ENCODE measurements around the gene INPP5K.
A peak's percentile ranks its signal among the peaks of the same experiment; 100 is the strongest.
"Not testable (repeated sequence)": the region's sequence is repeated elsewhere in the genome, so short reads cannot be mapped to it uniquely, and the experiment has no call there.

The INPP5K gene

GRCh38 chr17:1455291-1455796 is 61.1 kb downstream of the INPP5K start:
- Histone ChIP-seq H3K56ac (ENCODE audit: low read length) (peak overlapping the region; percentile 98), H3K79me2 (ENCODE audit: control insufficient read depth, insufficient read depth, low read length) (peaks cover 51% of the 10 kb centered on the region), H3K4ac (ENCODE audit: low read depth, low read length) (peak overlapping the region; percentile 40), H3K18ac (ENCODE audit: low read length) (peak overlapping the region; percentile 99), H2BK15ac (replicated peaks; ENCODE audit: low read depth) (no peak overlapping the region), H3K36me3 (ENCODE audit: control insufficient read depth, insufficient read depth, low read length) (peaks cover 1% of the 10 kb centered on the region), H3K9ac (ENCODE audit: low read length) (peak overlapping the region; percentile 98), H3K79me1 (ENCODE audit: low read length) (peaks cover 4% of the 10 kb centered on the region), H3K23ac (ENCODE audit: low read length) (peak overlapping the region; percentile 80), H2BK5ac (ENCODE audit: low read length) (no peak overlapping the region), H3K4me1 (ENCODE audit: control insufficient read depth, low read depth, low read length) (peaks cover 2% of the 10 kb centered on the region), H2BK120ac (ENCODE audit: low read depth, low read length) (no peak overlapping the region), H4K8ac (ENCODE audit: low read depth, low read length) (no peak overlapping the region), H2AK5ac (ENCODE audit: low read length) (no peak overlapping the region), H3K27me3 (ENCODE audit: insufficient read depth, low read length, poor library complexity) (no peaks in the 10 kb centered on the region), H3K4me2 (ENCODE audit: low read length) (peak overlapping the region; percentile 95), H3K4me3 (ENCODE audit: low read length) (peak overlapping the region; percentile 97), H3K27ac (ENCODE audit: low read depth, low read length) (peak overlapping the region; percentile 93), H4K5ac (ENCODE audit: low read length) (no peak overlapping the region)
- peak; percentile 86 for DNase-seq
- WGBS (ENCODE audit: extremely low coverage, insufficient coverage, low lambda C conversion rate) = no CpG with 5 or more reads among the region's 31 CpGs

GRCh38 chr17:1454541-1454940 is 61.9 kb downstream of the INPP5K start:
- Histone ChIP-seq H3K4ac (ENCODE audit: low read depth, low read length) (no peak overlapping the region), H2BK5ac (ENCODE audit: low read length) (no peak overlapping the region), H3K4me2 (ENCODE audit: low read length) (peak overlapping the region; percentile 95), H3K4me1 (ENCODE audit: control insufficient read depth, low read depth, low read length) (peaks cover 2% of the 10 kb centered on the region), H2AK5ac (ENCODE audit: low read length) (no peak overlapping the region), H3K9ac (ENCODE audit: low read length) (peak overlapping the region; percentile 98), H3K27me3 (ENCODE audit: insufficient read depth, low read length, poor library complexity) (no peaks in the 10 kb centered on the region), H4K8ac (ENCODE audit: low read depth, low read length) (no peak overlapping the region), H3K36me3 (ENCODE audit: control insufficient read depth, insufficient read depth, low read length) (peaks cover 1% of the 10 kb centered on the region), H3K18ac (ENCODE audit: low read length) (no peak overlapping the region), H4K5ac (ENCODE audit: low read length) (no peak overlapping the region), H3K56ac (ENCODE audit: low read length) (peak overlapping the region; percentile 98), H3K23ac (ENCODE audit: low read length) (no peak overlapping the region), H2BK15ac (replicated peaks; ENCODE audit: low read depth) (no peak overlapping the region), H2BK120ac (ENCODE audit: low read depth, low read length) (no peak overlapping the region), H3K27ac (ENCODE audit: low read depth, low read length) (no peak overlapping the region), H3K79me1 (ENCODE audit: low read length) (peaks cover 6% of the 10 kb centered on the region), H3K4me3 (ENCODE audit: low read length) (peak overlapping the region; percentile 97), H3K79me2 (ENCODE audit: control insufficient read depth, insufficient read depth, low read length) (peaks cover 58% of the 10 kb centered on the region)
- no peak for DNase-seq
- no CpG with 5 or more reads among the region's 9 CpGs for WGBS (ENCODE audit: extremely low coverage, insufficient coverage, low lambda C conversion rate)

GRCh38 chr17:1453694-1454093 is 62.7 kb downstream of the INPP5K start:
- not testable (repeated sequence) for H2BK15ac ChIP-seq (replicated peaks; ENCODE audit: low read depth); H3K36me3 ChIP-seq (ENCODE audit: control insufficient read depth, insufficient read depth, low read length); H3K4me3 ChIP-seq (ENCODE audit: low read length); H4K8ac ChIP-seq (ENCODE audit: low read depth, low read length); H3K4ac ChIP-seq (ENCODE audit: low read depth, low read length); DNase-seq; H4K5ac ChIP-seq (ENCODE audit: low read length); H3K4me1 ChIP-seq (ENCODE audit: control insufficient read depth, low read depth, low read length); H2BK5ac ChIP-seq (ENCODE audit: low read length); H3K9ac ChIP-seq (ENCODE audit: low read length); H3K27ac ChIP-seq (ENCODE audit: low read depth, low read length); H3K27me3 ChIP-seq (ENCODE audit: insufficient read depth, low read length, poor library complexity); H2AK5ac ChIP-seq (ENCODE audit: low read length); H3K4me2 ChIP-seq (ENCODE audit: low read length); H2BK120ac ChIP-seq (ENCODE audit: low read depth, low read length); H3K23ac ChIP-seq (ENCODE audit: low read length); H3K18ac ChIP-seq (ENCODE audit: low read length)
- Histone ChIP-seq H3K79me1 (ENCODE audit: low read length) (peaks cover 11% of the 10 kb centered on the region), H3K79me2 (ENCODE audit: control insufficient read depth, insufficient read depth, low read length) (peaks cover 66% of the 10 kb centered on the region), H3K56ac (ENCODE audit: low read length) (peak overlapping the region; percentile 34)
- no CpG with 5 or more reads among the region's 11 CpGs for WGBS (ENCODE audit: extremely low coverage, insufficient coverage, low lambda C conversion rate)

GRCh38 chr17:1452836-1453235 is 63.6 kb downstream of the INPP5K start:
- Histone ChIP-seq H3K4me1 (ENCODE audit: control insufficient read depth, low read depth, low read length) (peaks cover 2% of the 10 kb centered on the region), H2BK5ac (ENCODE audit: low read length) (no peak overlapping the region), H3K4ac (ENCODE audit: low read depth, low read length) (no peak overlapping the region), H3K79me1 (ENCODE audit: low read length) (peaks cover 13% of the 10 kb centered on the region), H3K23ac (ENCODE audit: low read length) (no peak overlapping the region), H3K4me2 (ENCODE audit: low read length) (no peak overlapping the region), H3K27ac (ENCODE audit: low read depth, low read length) (no peak overlapping the region), H4K8ac (ENCODE audit: low read depth, low read length) (no peak overlapping the region), H2BK120ac (ENCODE audit: low read depth, low read length) (no peak overlapping the region), H3K36me3 (ENCODE audit: control insufficient read depth, insufficient read depth, low read length) (peaks cover 1% of the 10 kb centered on the region), H2AK5ac (ENCODE audit: low read length) (no peak overlapping the region), H3K27me3 (ENCODE audit: insufficient read depth, low read length, poor library complexity) (no peaks in the 10 kb centered on the region), H4K5ac (ENCODE audit: low read length) (no peak overlapping the region), H3K56ac (ENCODE audit: low read length) (no peak overlapping the region), H3K18ac (ENCODE audit: low read length) (no peak overlapping the region), H2BK15ac (replicated peaks; ENCODE audit: low read depth) (no peak overlapping the region), H3K4me3 (ENCODE audit: low read length) (no peak overlapping the region), H3K79me2 (ENCODE audit: control insufficient read depth, insufficient read depth, low read length) (peaks cover 75% of the 10 kb centered on the region), H3K9ac (ENCODE audit: low read length) (no peak overlapping the region)
- WGBS (ENCODE audit: extremely low coverage, insufficient coverage, low lambda C conversion rate) = no CpG with 5 or more reads among the region's 5 CpGs
- no peak for DNase-seq

GRCh38 chr17:1450261-1450660 is 66.2 kb downstream of the INPP5K start:
- H3K4me2 ChIP-seq (ENCODE audit: low read length); H3K4me1 ChIP-seq (ENCODE audit: control insufficient read depth, low read depth, low read length); H3K27ac ChIP-seq (ENCODE audit: low read depth, low read length); H3K56ac ChIP-seq (ENCODE audit: low read length); H3K36me3 ChIP-seq (ENCODE audit: control insufficient read depth, insufficient read depth, low read length); DNase-seq; H3K23ac ChIP-seq (ENCODE audit: low read length); H3K4me3 ChIP-seq (ENCODE audit: low read length); H3K27me3 ChIP-seq (ENCODE audit: insufficient read depth, low read length, poor library complexity); H2BK15ac ChIP-seq (replicated peaks; ENCODE audit: low read depth); H3K4ac ChIP-seq (ENCODE audit: low read depth, low read length); H2AK5ac ChIP-seq (ENCODE audit: low read length); H3K18ac ChIP-seq (ENCODE audit: low read length); H3K9ac ChIP-seq (ENCODE audit: low read length); H4K5ac ChIP-seq (ENCODE audit: low read length); H2BK120ac ChIP-seq (ENCODE audit: low read depth, low read length); H2BK5ac ChIP-seq (ENCODE audit: low read length); H4K8ac ChIP-seq (ENCODE audit: low read depth, low read length): not testable (repeated sequence)
- Histone ChIP-seq H3K79me2 (ENCODE audit: control insufficient read depth, insufficient read depth, low read length) (peaks cover 92% of the 10 kb centered on the region), H3K79me1 (ENCODE audit: low read length) (peaks cover 22% of the 10 kb centered on the region)
- WGBS (ENCODE audit: extremely low coverage, insufficient coverage, low lambda C conversion rate) = no CpG with 5 or more reads among the region's 21 CpGs

- no peak overlapping the region for H2BK15ac ChIP-seq (replicated peaks; ENCODE audit: low read depth)
- no peak for DNase-seq
- H3K36me3 ChIP-seq (ENCODE audit: control insufficient read depth, insufficient read depth, low read length) = peaks cover 1% of the 10 kb centered on the region
- H3K27me3 ChIP-seq (ENCODE audit: insufficient read depth, low read length, poor library complexity) = no peaks in the 10 kb centered on the region
- H2BK120ac ChIP-seq (ENCODE audit: low read depth, low read length) = no peak overlapping the region
- H4K8ac ChIP-seq (ENCODE audit: low read depth, low read length) = no peak overlapping the region
- no CpG with 5 or more reads among the region's 5 CpGs for WGBS (ENCODE audit: extremely low coverage, insufficient coverage, low lambda C conversion rate)
- H3K18ac ChIP-seq (ENCODE audit: low read length) = no peak overlapping the region
- no peak overlapping the region for H3K4ac ChIP-seq (ENCODE audit: low read depth, low read length)
- H3K4me2 ChIP-seq (ENCODE audit: low read length) = no peak overlapping the region
- no peak overlapping the region for H3K9ac ChIP-seq (ENCODE audit: low read length)
- no peak overlapping the region for H3K4me3 ChIP-seq (ENCODE audit: low read length)
- H3K23ac ChIP-seq (ENCODE audit: low read length) = no peak overlapping the region
- H3K56ac ChIP-seq (ENCODE audit: low read length) = no peak overlapping the region
- no peak overlapping the region for H2BK5ac ChIP-seq (ENCODE audit: low read length)
- H2AK5ac ChIP-seq (ENCODE audit: low read length) = no peak overlapping the region
- peaks cover under 1% of the 10 kb centered on the region for H3K4me1 ChIP-seq (ENCODE audit: control insufficient read depth, low read depth, low read length)
- H3K79me2 ChIP-seq (ENCODE audit: control insufficient read depth, insufficient read depth, low read length) = peaks cover 87% of the 10 kb centered on the region
- no peak overlapping the region for H3K27ac ChIP-seq (ENCODE audit: low read depth, low read length)
- H4K5ac ChIP-seq (ENCODE audit: low read length) = no peak overlapping the region
- H3K79me1 ChIP-seq (ENCODE audit: low read length) = peaks cover 21% of the 10 kb centered on the region
Measured at GRCh38 chr17:1449412-1449967, 66.9 kb downstream of the INPP5K start.

Data from mesendoderm (in vitro differentiated cells).